ENCODE results near the gene CHN2.

CHN2 gene

GRCh38 chr7:29494350-29494749 lies 299.8 kb downstream of the CHN2 start:
- peaks cover 47% of the 10 kb centered on the region for H3K36me3 Mint-ChIP-seq (ENCODE audit: low read depth)

GRCh38 chr7:29495653-29496052 lies 301.1 kb downstream of the CHN2 start:
- Mint-ChIP-seq H3K27me3 (no peaks in the 10 kb centered on the region), H3K4me3 (no peak overlapping the region), H3K4me1 (ENCODE audit: low read depth) (no peaks in the 10 kb centered on the region), H3K36me3 (ENCODE audit: low read depth) (peaks cover 50% of the 10 kb centered on the region), H3K9me3 (no peaks in the 10 kb centered on the region), H3K27ac (no peak overlapping the region)
- intact Hi-C loops (cut with micrococcal nuclease) = no loop called here

More at GRCh38 chr7:29494350-29494749, 299.8 kb downstream of the CHN2 start:
- Mint-ChIP-seq H3K9me3 (no peaks in the 10 kb centered on the region), H3K4me1 (ENCODE audit: low read depth) (no peaks in the 10 kb centered on the region), H3K27me3 (no peaks in the 10 kb centered on the region), H3K4me3 (no peak overlapping the region), H3K27ac (no peak overlapping the region)
- intact Hi-C loops (cut with micrococcal nuclease) = no loop called here

- no peaks in the 10 kb centered on the region for H3K27me3 Mint-ChIP-seq
- H3K36me3 Mint-ChIP-seq (ENCODE audit: low read depth) = peaks cover 56% of the 10 kb centered on the region
- no peaks in the 10 kb centered on the region for H3K4me1 Mint-ChIP-seq (ENCODE audit: low read depth)
- H3K4me3 Mint-ChIP-seq = no peak overlapping the region
- no peak overlapping the region for H3K27ac Mint-ChIP-seq
- no peaks in the 10 kb centered on the region for H3K9me3 Mint-ChIP-seq
- intact Hi-C loops (cut with micrococcal nuclease) = no loop called here
These were observed 301.9 kb downstream of the CHN2 start for GRCh38 chr7:29496355-29497020.

GRCh38 chr7:29499932-29500331 lies 305.4 kb downstream of the CHN2 start:
- Mint-ChIP-seq H3K27me3 (no peaks in the 10 kb centered on the region), H3K4me3 (no peak overlapping the region), H3K27ac (no peak overlapping the region), H3K36me3 (ENCODE audit: low read depth) (peaks cover 89% of the 10 kb centered on the region), H3K9me3 (no peaks in the 10 kb centered on the region), H3K4me1 (ENCODE audit: low read depth) (peaks cover 5% of the 10 kb centered on the region)
- intact Hi-C loops (cut with micrococcal nuclease) = no loop called here

GRCh38 chr7:29500719-29501118 lies 306.1 kb downstream of the CHN2 start:
- peaks cover 11% of the 10 kb centered on the region for H3K4me1 Mint-ChIP-seq (ENCODE audit: low read depth)
- H3K27me3 Mint-ChIP-seq = no peaks in the 10 kb centered on the region
- H3K9me3 Mint-ChIP-seq = no peaks in the 10 kb centered on the region
- no peak overlapping the region for H3K4me3 Mint-ChIP-seq
- H3K27ac Mint-ChIP-seq = no peak overlapping the region
- peaks cover 92% of the 10 kb centered on the region for H3K36me3 Mint-ChIP-seq (ENCODE audit: low read depth)
- intact Hi-C loops (cut with micrococcal nuclease) = no loop called here

GRCh38 chr7:29502133-29502532 lies 307.6 kb downstream of the CHN2 start:
- Mint-ChIP-seq H3K4me3 (no peak overlapping the region), H3K27ac (no peak overlapping the region)

GRCh38 chr7:29505931-29506330 lies 311.4 kb downstream of the CHN2 start:
- H3K4me1 Mint-ChIP-seq (ENCODE audit: low read depth) = peaks cover 12% of the 10 kb centered on the region
- H3K9me3 Mint-ChIP-seq = no peaks in the 10 kb centered on the region
- no peak overlapping the region for H3K27ac Mint-ChIP-seq
- intact Hi-C loops (cut with micrococcal nuclease) = no loop called here
- H3K4me3 Mint-ChIP-seq = no peak overlapping the region
- H3K36me3 Mint-ChIP-seq (ENCODE audit: low read depth) = peaks cover 98% of the 10 kb centered on the region
- no peaks in the 10 kb centered on the region for H3K27me3 Mint-ChIP-seq

More at GRCh38 chr7:29502133-29502532, 307.6 kb downstream of the CHN2 start:
- Mint-ChIP-seq H3K9me3 (no peaks in the 10 kb centered on the region), H3K4me1 (ENCODE audit: low read depth) (peaks cover 12% of the 10 kb centered on the region), H3K27me3 (no peaks in the 10 kb centered on the region), H3K36me3 (ENCODE audit: low read depth) (peaks cover 92% of the 10 kb centered on the region)
- intact Hi-C loops (cut with micrococcal nuclease) = no loop called here

GRCh38 chr7:29508608-29509007 lies 314.0 kb downstream of the CHN2 start:
- Mint-ChIP-seq H3K4me3 (no peak overlapping the region), H3K9me3 (no peaks in the 10 kb centered on the region), H3K27me3 (no peaks in the 10 kb centered on the region), H3K27ac (no peak overlapping the region), H3K36me3 (ENCODE audit: low read depth) (peaks cover 95% of the 10 kb centered on the region), H3K4me1 (ENCODE audit: low read depth) (peaks cover 7% of the 10 kb centered on the region)
- intact Hi-C loops (cut with micrococcal nuclease) = no loop called here

- intact Hi-C loops (cut with micrococcal nuclease) = no loop called here
- peaks cover 7% of the 10 kb centered on the region for H3K4me1 Mint-ChIP-seq (ENCODE audit: low read depth)
- peaks cover 96% of the 10 kb centered on the region for H3K36me3 Mint-ChIP-seq (ENCODE audit: low read depth)
- H3K27me3 Mint-ChIP-seq = no peaks in the 10 kb centered on the region
- H3K9me3 Mint-ChIP-seq = no peaks in the 10 kb centered on the region
- H3K4me3 Mint-ChIP-seq = no peak overlapping the region
- no peak overlapping the region for H3K27ac Mint-ChIP-seq
These were observed 315.5 kb downstream of the CHN2 start for GRCh38 chr7:29510028-29510427.

GRCh38 chr7:29511337-29511736 lies 316.8 kb downstream of the CHN2 start:
- no peaks in the 10 kb centered on the region for H3K27me3 Mint-ChIP-seq
- no peaks in the 10 kb centered on the region for H3K4me1 Mint-ChIP-seq (ENCODE audit: low read depth)
- no peak overlapping the region for H3K4me3 Mint-ChIP-seq
- H3K27ac Mint-ChIP-seq = no peak overlapping the region
- no peaks in the 10 kb centered on the region for H3K9me3 Mint-ChIP-seq
- intact Hi-C loops (cut with micrococcal nuclease) = no loop called here
- peaks cover 92% of the 10 kb centered on the region for H3K36me3 Mint-ChIP-seq (ENCODE audit: low read depth)

- intact Hi-C loops (cut with micrococcal nuclease) = no loop called here
- H3K4me3 Mint-ChIP-seq = no peak overlapping the region
- H3K36me3 Mint-ChIP-seq (ENCODE audit: low read depth) = peaks cover 92% of the 10 kb centered on the region
- H3K27ac Mint-ChIP-seq = no peak overlapping the region
- H3K9me3 Mint-ChIP-seq = no peaks in the 10 kb centered on the region
- no peaks in the 10 kb centered on the region for H3K4me1 Mint-ChIP-seq (ENCODE audit: low read depth)
- no peaks in the 10 kb centered on the region for H3K27me3 Mint-ChIP-seq
These were observed 317.3 kb downstream of the CHN2 start for GRCh38 chr7:29511851-29512250.

GRCh38 chr7:29516491-29516890 lies 321.9 kb downstream of the CHN2 start:
- peaks cover 64% of the 10 kb centered on the region for H3K36me3 Mint-ChIP-seq (ENCODE audit: low read depth)
- no peaks in the 10 kb centered on the region for H3K4me1 Mint-ChIP-seq (ENCODE audit: low read depth)
- peaks cover 2% of the 10 kb centered on the region for H3K27me3 Mint-ChIP-seq
- no peak overlapping the region for H3K27ac Mint-ChIP-seq
- no peaks in the 10 kb centered on the region for H3K9me3 Mint-ChIP-seq
- intact Hi-C loops (cut with micrococcal nuclease) = no loop called here
- no peak overlapping the region for H3K4me3 Mint-ChIP-seq

- intact Hi-C loops (cut with micrococcal nuclease) = no loop called here
- Mint-ChIP-seq H3K4me1 (ENCODE audit: low read depth) (no peaks in the 10 kb centered on the region), H3K27me3 (peaks cover 2% of the 10 kb centered on the region), H3K27ac (no peak overlapping the region), H3K36me3 (ENCODE audit: low read depth) (peaks cover 42% of the 10 kb centered on the region), H3K4me3 (no peak overlapping the region), H3K9me3 (no peaks in the 10 kb centered on the region)
These were observed 324.0 kb downstream of the CHN2 start for GRCh38 chr7:29518616-29519015.

- Mint-ChIP-seq H3K27me3 (peaks cover 4% of the 10 kb centered on the region), H3K36me3 (ENCODE audit: low read depth) (no peaks in the 10 kb centered on the region), H3K27ac (no peak overlapping the region), H3K4me3 (no peak overlapping the region), H3K9me3 (no peaks in the 10 kb centered on the region), H3K4me1 (ENCODE audit: low read depth) (no peaks in the 10 kb centered on the region)
- intact Hi-C loops (cut with micrococcal nuclease) = no loop called here
These were observed 329.2 kb downstream of the CHN2 start for GRCh38 chr7:29523728-29524127.

GRCh38 chr7:29527505-29528108 lies 333.0 kb downstream of the CHN2 start:
- intact Hi-C loops (cut with micrococcal nuclease) = no loop called here
- H3K4me3 Mint-ChIP-seq = no peak overlapping the region
- H3K27me3 Mint-ChIP-seq = peaks cover 5% of the 10 kb centered on the region
- H3K27ac Mint-ChIP-seq = no peak overlapping the region
- H3K4me1 Mint-ChIP-seq (ENCODE audit: low read depth) = no peaks in the 10 kb centered on the region
- H3K9me3 Mint-ChIP-seq = peaks cover 29% of the 10 kb centered on the region
- no peaks in the 10 kb centered on the region for H3K36me3 Mint-ChIP-seq (ENCODE audit: low read depth)
